Measurements from ENCODE around the gene ZFY. TPM values are rescaled to one million over a fixed set of nuclear protein-coding genes. Genes with fewer than 3 reads are reported as not detected.

ZFY gene
- total RNA-seq: not detected in 2 replicates
- long read RNA-seq: 0 reads

DNA sequence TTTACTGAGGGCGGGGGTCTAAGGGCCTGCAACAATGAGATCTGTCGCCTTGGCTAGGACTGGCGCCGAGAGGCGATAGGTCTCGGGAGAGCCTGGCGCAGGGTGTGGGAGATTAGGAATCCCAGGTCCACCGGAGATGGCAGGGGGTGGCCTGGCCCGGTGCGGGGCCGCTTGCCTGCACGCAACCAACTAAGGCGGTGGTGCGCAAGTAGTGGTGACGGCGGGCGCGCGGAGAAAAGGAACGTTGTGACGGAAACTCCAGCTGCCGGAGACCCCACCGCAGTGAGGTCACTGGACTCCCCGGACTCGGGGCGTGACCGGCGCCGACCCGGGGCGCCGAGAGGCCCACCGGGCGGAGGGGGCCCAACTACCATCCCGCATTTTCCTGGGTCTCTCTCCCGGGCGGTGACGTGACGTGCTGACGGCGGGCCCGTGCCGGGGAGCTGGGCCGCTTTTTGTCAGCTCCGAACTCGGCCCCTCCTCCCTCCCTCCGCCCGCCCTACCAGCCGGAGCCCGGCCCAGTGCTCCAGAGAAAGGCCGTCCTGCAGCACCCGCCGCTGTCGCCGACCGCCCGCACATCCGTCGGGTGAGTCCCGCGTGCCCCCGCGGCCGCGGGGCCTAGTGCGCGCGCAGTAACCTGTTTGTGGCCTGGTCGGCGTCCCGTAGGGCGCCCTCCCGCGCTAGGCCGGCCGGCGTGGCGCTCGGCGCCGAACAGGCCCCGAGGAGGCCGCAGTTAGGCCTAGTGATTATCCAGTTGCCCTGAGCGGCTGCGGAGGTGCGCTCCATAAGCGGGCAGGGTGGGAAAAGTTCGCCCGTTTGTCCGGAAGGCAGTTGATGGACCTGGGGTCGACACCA lies at the start of gene ZFY:
Gene ZFY (plus strand): TSS at position 521 of the 855 bp plus-strand sequence. CDS start 18,556 bp downstream, outside the sequence.
- TF ChIP-seq, protein P1, sequence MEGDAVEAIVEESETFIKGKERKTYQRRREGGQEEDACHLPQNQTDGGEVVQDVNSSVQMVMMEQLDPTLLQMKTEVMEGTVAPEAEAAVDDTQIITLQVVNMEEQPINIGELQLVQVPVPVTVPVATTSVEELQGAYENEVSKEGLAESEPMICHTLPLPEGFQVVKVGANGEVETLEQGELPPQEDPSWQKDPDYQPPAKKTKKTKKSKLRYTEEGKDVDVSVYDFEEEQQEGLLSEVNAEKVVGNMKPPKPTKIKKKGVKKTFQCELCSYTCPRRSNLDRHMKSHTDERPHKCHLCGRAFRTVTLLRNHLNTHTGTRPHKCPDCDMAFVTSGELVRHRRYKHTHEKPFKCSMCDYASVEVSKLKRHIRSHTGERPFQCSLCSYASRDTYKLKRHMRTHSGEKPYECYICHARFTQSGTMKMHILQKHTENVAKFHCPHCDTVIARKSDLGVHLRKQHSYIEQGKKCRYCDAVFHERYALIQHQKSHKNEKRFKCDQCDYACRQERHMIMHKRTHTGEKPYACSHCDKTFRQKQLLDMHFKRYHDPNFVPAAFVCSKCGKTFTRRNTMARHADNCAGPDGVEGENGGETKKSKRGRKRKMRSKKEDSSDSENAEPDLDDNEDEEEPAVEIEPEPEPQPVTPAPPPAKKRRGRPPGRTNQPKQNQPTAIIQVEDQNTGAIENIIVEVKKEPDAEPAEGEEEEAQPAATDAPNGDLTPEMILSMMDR (IDR thresholded peaks at IDR 0.05; ENCODE audit: unreplicated experiment): no peak
- DNase-seq (ENCODE audit: low spot score, unreplicated experiment): no peak
- H3K9me3 Mint-ChIP-seq (ENCODE audit: low read depth): no peaks in the 10 kb centered on the region
- no peak within 1 kb of the TSS for H3K27ac Mint-ChIP-seq
- H3K4me3 Mint-ChIP-seq (ENCODE audit: low read depth): no peak within 1 kb of the TSS
- no peaks in the 10 kb centered on the region for H3K36me3 Mint-ChIP-seq (ENCODE audit: insufficient read depth)
- no peaks in the 10 kb centered on the region for H3K27me3 Mint-ChIP-seq
- no peaks in the 10 kb centered on the region for H3K4me1 Mint-ChIP-seq (ENCODE audit: low read depth)

DNA sequence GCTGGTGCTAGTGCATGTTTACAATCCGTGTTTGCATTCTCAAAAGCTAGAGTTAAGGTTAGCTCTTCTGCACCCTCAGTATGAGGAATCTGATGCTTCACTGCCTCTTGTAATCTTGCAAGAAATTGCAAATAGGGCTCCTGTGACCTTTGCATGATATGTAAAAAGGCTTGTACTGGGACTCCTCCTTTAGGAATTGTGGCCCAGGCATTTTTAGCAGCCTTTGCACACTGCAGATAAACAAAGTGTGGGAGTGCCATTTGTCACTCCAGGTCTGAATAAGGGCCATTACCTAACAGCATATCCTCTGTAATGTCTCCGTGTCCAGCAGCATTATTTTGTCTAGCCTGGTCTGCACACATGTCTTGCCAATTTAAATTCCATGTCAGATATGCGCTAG lies 49.3 kb upstream of the ZFY start:
- TF ChIP-seq, protein P1 (IDR thresholded peaks at IDR 0.05; ENCODE audit: unreplicated experiment): no peak
- H3K9me3 Mint-ChIP-seq (ENCODE audit: low read depth): no peaks in the 10 kb centered on the region
- H3K36me3 Mint-ChIP-seq (ENCODE audit: insufficient read depth): no peaks in the 10 kb centered on the region
- no peaks in the 10 kb centered on the region for H3K4me1 Mint-ChIP-seq (ENCODE audit: low read depth)
- H3K4me3 Mint-ChIP-seq (ENCODE audit: low read depth): no peak overlapping the region
- no peaks in the 10 kb centered on the region for H3K27me3 Mint-ChIP-seq
- no peak for DNase-seq (ENCODE audit: low spot score, unreplicated experiment)
- no peak overlapping the region for H3K27ac Mint-ChIP-seq

DNA sequence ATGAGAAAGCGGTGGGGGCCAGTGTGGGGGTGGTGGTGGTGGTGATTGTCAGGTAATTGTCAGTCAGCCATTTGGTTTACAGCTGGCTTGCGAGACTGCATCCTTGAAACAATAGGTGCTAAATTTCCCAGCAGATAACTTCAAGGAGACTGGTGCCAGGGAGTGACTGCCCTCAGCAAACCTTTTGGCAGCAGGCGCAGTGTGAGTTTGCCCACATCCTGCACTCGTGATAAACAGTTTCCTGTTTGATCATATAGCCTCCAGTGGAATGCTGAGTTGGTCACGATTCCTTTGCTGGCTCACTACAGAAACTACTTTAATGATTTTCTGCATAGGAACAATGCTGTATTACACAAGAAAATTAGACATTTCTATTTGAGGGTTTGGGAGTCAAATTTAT lies 47.8 kb upstream of the ZFY start:
- no peak overlapping the region for H3K27ac Mint-ChIP-seq
- H3K36me3 Mint-ChIP-seq (ENCODE audit: insufficient read depth): no peaks in the 10 kb centered on the region

DNA sequence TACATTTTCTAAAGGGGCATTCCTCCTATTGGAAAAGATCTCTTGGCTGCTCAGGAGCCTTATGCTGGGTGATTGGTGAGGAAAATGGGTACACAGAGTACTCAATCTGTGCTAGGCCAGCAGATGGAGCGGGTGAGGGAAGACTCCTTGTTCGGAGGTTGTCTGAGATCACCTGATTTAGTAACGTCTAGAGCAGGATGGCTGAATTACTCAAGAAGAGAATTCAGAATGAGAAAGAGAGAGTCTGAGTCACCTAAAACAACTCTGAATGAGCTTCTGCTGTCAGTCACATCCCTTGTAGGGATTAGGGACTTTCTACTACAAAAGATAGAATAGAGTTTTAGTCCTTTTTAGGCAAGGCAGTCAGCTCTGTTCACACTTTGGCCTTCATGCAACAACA lies 47.2 kb upstream of the ZFY start:
- Mint-ChIP-seq H3K27me3 (no peaks in the 10 kb centered on the region), H3K9me3 (ENCODE audit: low read depth) (no peaks in the 10 kb centered on the region), H3K4me1 (ENCODE audit: low read depth) (no peaks in the 10 kb centered on the region), H3K36me3 (ENCODE audit: insufficient read depth) (no peaks in the 10 kb centered on the region), H3K4me3 (ENCODE audit: low read depth) (no peak overlapping the region), H3K27ac (no peak overlapping the region)
- DNase-seq (ENCODE audit: low spot score, unreplicated experiment): no peak
- TF ChIP-seq, protein P1 (IDR thresholded peaks at IDR 0.05; ENCODE audit: unreplicated experiment): no peak

More for the DNA sequence above, 47.8 kb upstream of the ZFY start:
- no peak for DNase-seq (ENCODE audit: low spot score, unreplicated experiment)
- Mint-ChIP-seq H3K9me3 (ENCODE audit: low read depth) (no peaks in the 10 kb centered on the region), H3K27me3 (no peaks in the 10 kb centered on the region), H3K4me3 (ENCODE audit: low read depth) (no peak overlapping the region), H3K4me1 (ENCODE audit: low read depth) (no peaks in the 10 kb centered on the region)
- TF ChIP-seq, protein P1 (IDR thresholded peaks at IDR 0.05; ENCODE audit: unreplicated experiment): no peak

DNA sequence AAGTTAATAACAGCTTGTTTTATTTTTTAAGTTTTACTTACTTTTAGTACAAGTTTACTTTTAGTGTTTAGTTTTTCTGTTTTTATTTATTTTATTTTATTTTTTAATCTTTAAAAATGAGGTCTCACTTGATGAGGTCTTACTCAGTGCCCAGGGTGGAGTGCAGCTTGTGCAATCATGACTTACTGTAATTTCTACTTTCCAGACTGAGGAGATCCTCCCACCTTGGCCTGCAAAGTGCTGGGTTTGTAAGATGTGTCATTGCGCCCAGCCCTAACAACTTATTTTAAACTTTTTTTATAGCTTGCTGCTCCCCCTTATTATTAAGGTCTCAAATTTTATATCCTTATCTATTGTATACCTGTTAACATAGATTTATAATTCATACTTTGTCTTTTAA lies 41.7 kb upstream of the ZFY start:
- Mint-ChIP-seq H3K27ac (no peak overlapping the region), H3K27me3 (no peaks in the 10 kb centered on the region), H3K4me1 (ENCODE audit: low read depth) (no peaks in the 10 kb centered on the region), H3K4me3 (ENCODE audit: low read depth) (no peak overlapping the region), H3K36me3 (ENCODE audit: insufficient read depth) (no peaks in the 10 kb centered on the region), H3K9me3 (ENCODE audit: low read depth) (no peaks in the 10 kb centered on the region)
- DNase-seq (ENCODE audit: low spot score, unreplicated experiment): no peak
- TF ChIP-seq, protein P1 (IDR thresholded peaks at IDR 0.05; ENCODE audit: unreplicated experiment): no peak

All from progenitor cell of endocrine pancreas (in vitro differentiated cells).